ENCODE measurements around the gene FAM13B. TPM values are rescaled to one million over a fixed set of nuclear protein-coding genes. Genes with fewer than 3 reads are reported as not detected.

The FAM13B gene
- polyA plus RNA-seq, 1 of the 3 experiments (the other 2 are of a cell fraction) = 13.0 TPM

DNA sequence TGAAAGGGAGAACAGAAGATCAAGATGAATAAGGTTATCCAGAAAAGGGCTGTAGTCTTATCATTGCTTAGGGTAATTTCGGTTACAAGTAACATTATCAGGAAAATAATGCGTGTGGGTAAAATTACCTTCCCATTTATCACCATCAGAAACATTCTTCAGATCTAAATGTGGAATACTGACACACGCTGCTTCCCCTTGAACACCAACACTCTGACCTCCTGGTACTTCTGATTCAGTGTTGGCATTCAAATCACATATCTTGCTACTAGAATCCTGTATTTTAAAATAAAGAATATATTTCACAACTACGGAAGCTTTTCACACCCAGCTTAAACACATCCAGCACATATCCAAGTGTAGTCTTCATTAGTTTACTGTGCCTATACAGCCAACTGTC is 73.4 kb downstream of the FAM13B start:
- no peaks in the 10 kb centered on the region for H3K9me2 ChIP-seq
- CTCF ChIA-PET = interaction anchor here (1.3 kb wide), 1 partner anchor 24 kb away, joined by 3 read pairs; no protein-coding TSS in a partner anchor
- H3K4me2 ChIP-seq = no peak overlapping the region
- no peaks in the 10 kb centered on the region for H4K20me1 ChIP-seq (ENCODE audit: insufficient read depth)
- H3K4me1 ChIP-seq (ENCODE audit: control insufficient read depth in 1 of 2, insufficient read depth in 2 of 2, low read depth in 1 of 2, low read length in 1 of 2) = peaks cover 5 to 21% of the 10 kb centered on the region in 2 experiments
- no peaks in the 10 kb centered on the region for H3K27me3 ChIP-seq (ENCODE audit: insufficient read depth)
- WGBS (ENCODE audit: low lambda C conversion rate) = 87% methylated on average over 4 of the region's 4 CpGs
- no peak for TF ChIP-seq FOXM1 (IDR thresholded peaks at IDR 0.05; ENCODE audit: low read depth)
- TF ChIP-seq RFX5 (IDR thresholded peaks at IDR 0.05; ENCODE audit: low read length) = no peak
- TF ChIP-seq TAF1 (IDR thresholded peaks at IDR 0.05; ENCODE audit: borderline replicate concordance, low read depth, low read length) = no peak
- TF ChIP-seq SMC3 (IDR thresholded peaks at IDR 0.05; ENCODE audit: low read depth, low read length) = no peak
- TF ChIP-seq, protein P1, sequence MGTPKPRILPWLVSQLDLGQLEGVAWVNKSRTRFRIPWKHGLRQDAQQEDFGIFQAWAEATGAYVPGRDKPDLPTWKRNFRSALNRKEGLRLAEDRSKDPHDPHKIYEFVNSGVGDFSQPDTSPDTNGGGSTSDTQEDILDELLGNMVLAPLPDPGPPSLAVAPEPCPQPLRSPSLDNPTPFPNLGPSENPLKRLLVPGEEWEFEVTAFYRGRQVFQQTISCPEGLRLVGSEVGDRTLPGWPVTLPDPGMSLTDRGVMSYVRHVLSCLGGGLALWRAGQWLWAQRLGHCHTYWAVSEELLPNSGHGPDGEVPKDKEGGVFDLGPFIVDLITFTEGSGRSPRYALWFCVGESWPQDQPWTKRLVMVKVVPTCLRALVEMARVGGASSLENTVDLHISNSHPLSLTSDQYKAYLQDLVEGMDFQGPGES (IDR thresholded peaks at IDR 0.05; ENCODE audit: low read depth, low read length) = no peak
- TF ChIP-seq RCOR1 (IDR thresholded peaks at IDR 0.05; ENCODE audit: low read length) = no peak
- TF ChIP-seq GATA2 (CRISPR knock-in tag; IDR thresholded peaks at IDR 0.05) = no peak
- TF ChIP-seq FOXJ3 (CRISPR knock-in tag; IDR thresholded peaks at IDR 0.05) = no peak
- TF ChIP-seq, protein P2, sequence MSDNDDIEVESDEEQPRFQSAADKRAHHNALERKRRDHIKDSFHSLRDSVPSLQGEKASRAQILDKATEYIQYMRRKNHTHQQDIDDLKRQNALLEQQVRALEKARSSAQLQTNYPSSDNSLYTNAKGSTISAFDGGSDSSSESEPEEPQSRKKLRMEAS (IDR thresholded peaks at IDR 0.05; ENCODE audit: low read depth) = no peak
- TF ChIP-seq, protein P3, sequence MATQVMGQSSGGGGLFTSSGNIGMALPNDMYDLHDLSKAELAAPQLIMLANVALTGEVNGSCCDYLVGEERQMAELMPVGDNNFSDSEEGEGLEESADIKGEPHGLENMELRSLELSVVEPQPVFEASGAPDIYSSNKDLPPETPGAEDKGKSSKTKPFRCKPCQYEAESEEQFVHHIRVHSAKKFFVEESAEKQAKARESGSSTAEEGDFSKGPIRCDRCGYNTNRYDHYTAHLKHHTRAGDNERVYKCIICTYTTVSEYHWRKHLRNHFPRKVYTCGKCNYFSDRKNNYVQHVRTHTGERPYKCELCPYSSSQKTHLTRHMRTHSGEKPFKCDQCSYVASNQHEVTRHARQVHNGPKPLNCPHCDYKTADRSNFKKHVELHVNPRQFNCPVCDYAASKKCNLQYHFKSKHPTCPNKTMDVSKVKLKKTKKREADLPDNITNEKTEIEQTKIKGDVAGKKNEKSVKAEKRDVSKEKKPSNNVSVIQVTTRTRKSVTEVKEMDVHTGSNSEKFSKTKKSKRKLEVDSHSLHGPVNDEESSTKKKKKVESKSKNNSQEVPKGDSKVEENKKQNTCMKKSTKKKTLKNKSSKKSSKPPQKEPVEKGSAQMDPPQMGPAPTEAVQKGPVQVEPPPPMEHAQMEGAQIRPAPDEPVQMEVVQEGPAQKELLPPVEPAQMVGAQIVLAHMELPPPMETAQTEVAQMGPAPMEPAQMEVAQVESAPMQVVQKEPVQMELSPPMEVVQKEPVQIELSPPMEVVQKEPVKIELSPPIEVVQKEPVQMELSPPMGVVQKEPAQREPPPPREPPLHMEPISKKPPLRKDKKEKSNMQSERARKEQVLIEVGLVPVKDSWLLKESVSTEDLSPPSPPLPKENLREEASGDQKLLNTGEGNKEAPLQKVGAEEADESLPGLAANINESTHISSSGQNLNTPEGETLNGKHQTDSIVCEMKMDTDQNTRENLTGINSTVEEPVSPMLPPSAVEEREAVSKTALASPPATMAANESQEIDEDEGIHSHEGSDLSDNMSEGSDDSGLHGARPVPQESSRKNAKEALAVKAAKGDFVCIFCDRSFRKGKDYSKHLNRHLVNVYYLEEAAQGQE (IDR thresholded peaks at IDR 0.05; ENCODE audit: low read depth, low read length) = no peak
- TF ChIP-seq TCF12 (IDR thresholded peaks at IDR 0.05) = no peak
- TF ChIP-seq SIN3A (IDR thresholded peaks at IDR 0.05; ENCODE audit: borderline replicate concordance, low read depth, low read length) = no peak
- TF ChIP-seq ELF1 (IDR thresholded peaks at IDR 0.05) = no peak
- TF ChIP-seq, protein P4, sequence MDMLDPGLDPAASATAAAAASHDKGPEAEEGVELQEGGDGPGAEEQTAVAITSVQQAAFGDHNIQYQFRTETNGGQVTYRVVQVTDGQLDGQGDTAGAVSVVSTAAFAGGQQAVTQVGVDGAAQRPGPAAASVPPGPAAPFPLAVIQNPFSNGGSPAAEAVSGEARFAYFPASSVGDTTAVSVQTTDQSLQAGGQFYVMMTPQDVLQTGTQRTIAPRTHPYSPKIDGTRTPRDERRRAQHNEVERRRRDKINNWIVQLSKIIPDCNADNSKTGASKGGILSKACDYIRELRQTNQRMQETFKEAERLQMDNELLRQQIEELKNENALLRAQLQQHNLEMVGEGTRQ (IDR thresholded peaks at IDR 0.05; ENCODE audit: borderline replicate concordance, low read depth, low read length) = no peak
- no peak for TF ChIP-seq CHD2 (IDR thresholded peaks at IDR 0.05; ENCODE audit: low read length, partially characterized antibody)
- DNase-seq = no peak
- peaks cover 20% of the 10 kb centered on the region; the same call in 1 of the 2 replicates for H3K79me2 ChIP-seq (ENCODE audit: insufficient read depth)
- H3K9me3 ChIP-seq = no peaks in the 10 kb centered on the region
- no peak overlapping the region for H2AFZ ChIP-seq (ENCODE audit: low read depth)
- no peak overlapping the region for H3K9ac ChIP-seq
- POLR2A ChIA-PET = no interaction called here
- peaks cover 25% of the 10 kb centered on the region for H3F3A ChIP-seq (replicated peaks; ENCODE audit: insufficient read depth)
- no peak overlapping the region for H3K4me3 ChIP-seq (ENCODE audit: low read depth in 2 of 2, low read length in 1 of 2)
- H3K36me3 ChIP-seq (replicated peaks in 1 of 2; ENCODE audit: control insufficient read depth in 1 of 2, insufficient read depth in 2 of 2, low read length in 1 of 2) = peaks cover 38 to 42% of the 10 kb centered on the region in 2 experiments
- H3K27ac ChIP-seq (ENCODE audit: low read depth in 2 of 2, low read length in 1 of 2) = no peak overlapping the region

All from SK-N-SH (cell line).